ENCODE data around the gene PCDH15. TPM values are rescaled to one million over a fixed set of nuclear protein-coding genes. Genes with fewer than 3 reads are reported as not detected.

Gene PCDH15
- 1 to 10 TPM in 1 of 2 donors, under 1 TPM in 1; 0.58 to 1.2 TPM for total RNA-seq
- 1 to 10 TPM; 1.1 to 2.1 (median 1.5) TPM for polyA plus RNA-seq (ENCODE audit: insufficient read length in 6 of 6)
- long read RNA-seq, donor 1: 0 reads
- long read RNA-seq, donor 2: 0 reads
- long read RNA-seq, donor 3: 0 reads
- long read RNA-seq, donor 4, partial matches to known transcripts: 0 of 1 reads
- long read RNA-seq, donor 4, other reads (novel, unspliced or antisense): 1 of 1 reads
- long read RNA-seq, donor 5: 0 reads
- long read RNA-seq, donor 6: 0 reads
- long read RNA-seq, donor 7: 0 reads
- long read RNA-seq, donor 8: 0 reads
- long read RNA-seq, donor 9: 0 reads
- long read RNA-seq, donor 10: 0 reads
- long read RNA-seq, donor 11, partial matches to known transcripts: 5 of 6 reads
- long read RNA-seq, donor 11, other reads (novel, unspliced or antisense): 0 of 6 reads
- long read RNA-seq, donor 12: 0 reads

- no peaks in the 10 kb centered on the region for H3K4me1 ChIP-seq
- H3K36me3 ChIP-seq: no peaks in the 10 kb centered on the region
- H3K27me3 ChIP-seq: no peaks in the 10 kb centered on the region
- no peak within 1 kb of the TSS for H3K27ac ChIP-seq
- no peak for TF ChIP-seq CTCF (IDR thresholded peaks at IDR 0.05)
- DNase-seq (peak in 2 of 4 donors; percentile 62 to 78), ATAC-seq (peak; percentile 91)
- intact Hi-C loops (cut with DNase I): no loop called here
- no peak within 1 kb of the TSS for H3K4me3 ChIP-seq
- H3K9me3 ChIP-seq: no peaks in the 10 kb centered on the region
Observed at GRCh38 chr10:54800741-54801421, at the start of gene PCDH15. TSS of gene PCDH15 (minus strand) at chr10:54801231. CDS start at chr10:54664262, 136,969 bp downstream.

DNA sequence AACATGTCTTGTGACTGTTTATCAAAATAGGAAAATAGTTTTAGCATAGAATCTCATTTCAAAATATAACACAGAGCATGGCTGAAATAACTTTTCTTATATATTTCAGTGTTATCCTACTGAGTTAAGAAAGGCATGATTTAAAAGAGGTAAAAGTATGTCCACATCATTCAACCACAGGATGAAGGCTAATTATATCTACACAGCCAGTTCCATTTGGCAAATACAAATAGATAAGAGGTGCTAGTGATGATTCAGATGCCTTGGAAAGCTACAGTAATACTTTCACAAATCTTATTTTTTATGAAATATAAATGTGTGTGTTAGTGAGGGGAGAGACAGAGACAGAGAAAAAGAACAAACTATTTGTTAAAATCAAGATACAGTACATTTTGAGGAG, 42.9 kb upstream of the PCDH15 start:
- no peak for ATAC-seq
- no peak overlapping the region for H3K27ac ChIP-seq
- DNase-seq: no peak
- no peaks in the 10 kb centered on the region for H3K9me3 ChIP-seq
- intact Hi-C loops (cut with DNase I): no loop called here
- TF ChIP-seq CTCF (IDR thresholded peaks at IDR 0.05): no peak
- no peak overlapping the region for H3K4me3 ChIP-seq
- no peaks in the 10 kb centered on the region for H3K36me3 ChIP-seq
- no peaks in the 10 kb centered on the region for H3K27me3 ChIP-seq
- H3K4me1 ChIP-seq: no peaks in the 10 kb centered on the region

DNA sequence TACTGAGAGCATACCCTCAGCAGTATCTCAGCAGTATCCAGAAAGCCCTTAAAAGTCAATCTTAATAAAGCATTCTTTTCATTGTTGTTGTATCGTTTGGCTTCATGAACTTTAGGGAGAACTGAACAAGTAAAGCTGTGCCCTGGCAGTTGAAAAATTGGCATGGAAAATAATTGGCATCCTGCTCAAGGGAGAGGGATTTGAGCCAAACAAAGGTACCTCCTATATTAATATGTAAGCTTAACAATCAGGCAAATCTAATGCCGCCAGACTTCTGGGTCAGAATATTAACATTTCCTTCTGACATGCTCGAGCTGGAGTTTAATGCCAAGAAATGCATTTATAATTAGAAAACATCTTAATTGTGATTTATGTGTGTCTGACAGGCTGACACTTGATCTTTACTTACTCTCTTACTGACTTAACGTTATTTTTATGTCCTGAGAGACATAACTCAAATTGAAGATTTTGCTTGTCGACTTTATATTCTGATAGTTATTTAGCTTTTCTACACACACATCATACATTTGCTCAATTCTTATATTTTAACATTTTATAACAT, 42.1 kb upstream of the PCDH15 start:
- no peak overlapping the region for H3K4me3 ChIP-seq
- H3K27me3 ChIP-seq: no peaks in the 10 kb centered on the region
- no peaks in the 10 kb centered on the region for H3K4me1 ChIP-seq
- TF ChIP-seq CTCF (IDR thresholded peaks at IDR 0.05): no peak
- no peak for ATAC-seq
- H3K27ac ChIP-seq: no peak overlapping the region
- no peaks in the 10 kb centered on the region for H3K36me3 ChIP-seq
- H3K9me3 ChIP-seq: no peaks in the 10 kb centered on the region
- intact Hi-C loops (cut with DNase I): no loop called here
- DNase-seq: no peak

DNA sequence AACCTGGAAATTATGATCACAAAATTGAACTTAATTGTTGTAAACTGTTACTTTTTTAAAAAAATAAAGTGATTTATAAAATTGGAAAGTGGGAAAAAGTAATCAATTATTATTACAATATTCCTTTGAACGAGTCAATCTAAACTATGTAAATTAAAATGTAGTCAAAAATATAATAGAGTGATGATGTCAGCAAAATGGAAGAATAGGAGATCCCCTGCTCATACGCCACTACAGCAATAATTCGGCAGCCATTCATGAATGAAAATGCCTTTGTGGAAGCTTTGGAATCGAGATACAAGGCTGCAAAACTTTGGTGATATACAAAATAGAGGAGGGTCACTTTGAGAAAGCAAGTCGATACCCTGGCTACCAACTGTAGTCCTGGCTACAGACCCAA, 36.4 kb upstream of the PCDH15 start:
- intact Hi-C loops (cut with DNase I): no loop called here
- ATAC-seq (no peak), DNase-seq (no peak)
- no peak for TF ChIP-seq CTCF (IDR thresholded peaks at IDR 0.05)
- no peak overlapping the region for H3K4me3 ChIP-seq
- no peak overlapping the region for H3K27ac ChIP-seq
- H3K36me3 ChIP-seq: no peaks in the 10 kb centered on the region
- no peaks in the 10 kb centered on the region for H3K9me3 ChIP-seq
- H3K27me3 ChIP-seq: no peaks in the 10 kb centered on the region
- H3K4me1 ChIP-seq: no peaks in the 10 kb centered on the region

DNA sequence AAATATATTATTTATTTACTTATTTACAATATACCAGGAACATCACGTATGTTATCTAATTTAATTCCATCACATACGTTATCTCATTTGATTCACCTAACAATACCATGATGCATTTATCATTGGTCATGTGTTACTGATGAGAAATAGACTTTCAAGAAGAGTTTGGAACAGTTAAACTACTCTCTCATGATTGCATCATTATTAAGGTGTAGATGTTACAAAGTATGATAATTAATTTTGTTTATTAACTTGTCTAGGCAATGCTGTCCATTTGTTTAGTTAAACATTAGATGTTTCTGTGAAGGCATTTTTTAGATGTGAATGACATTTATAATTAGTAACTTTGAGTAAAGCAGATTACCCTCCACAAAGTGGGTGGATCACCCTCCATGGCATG, 32.0 kb upstream of the PCDH15 start:
- ATAC-seq (no peak), DNase-seq (no peak)
- H3K9me3 ChIP-seq: no peaks in the 10 kb centered on the region
- no peaks in the 10 kb centered on the region for H3K36me3 ChIP-seq
- H3K27ac ChIP-seq: no peak overlapping the region
- intact Hi-C loops (cut with DNase I): no loop called here
- H3K4me1 ChIP-seq: no peaks in the 10 kb centered on the region
- TF ChIP-seq CTCF (IDR thresholded peaks at IDR 0.05): no peak
- no peaks in the 10 kb centered on the region for H3K27me3 ChIP-seq
- no peak overlapping the region for H3K4me3 ChIP-seq

All from left lung (tissue), 14 donors.